PC-3 (cell line): ENCODE results near the gene BDKRB2.

Source experiments
- EZH2phosphoT487 ChIP-seq: fragments of 300-600 bp; sonication (generic); IDR thresholded peaks from 2 replicates; pipeline ENCODE4 v1.6.1; 2018; ENCODE audit warnings: mild to moderate bottlenecking, antibody characterized with exemption, low read length, borderline replicate concordance
- TF ChIP-seq, protein P1 (sequence below): fragments of 300-600 bp; sonication (generic); conservative IDR thresholded peaks from 2 replicates; pipeline ENCODE4 v1.5.1; 2017; ENCODE audit warnings: antibody characterized with exemption, low read depth, mild to moderate bottlenecking, low read length

DNA sequence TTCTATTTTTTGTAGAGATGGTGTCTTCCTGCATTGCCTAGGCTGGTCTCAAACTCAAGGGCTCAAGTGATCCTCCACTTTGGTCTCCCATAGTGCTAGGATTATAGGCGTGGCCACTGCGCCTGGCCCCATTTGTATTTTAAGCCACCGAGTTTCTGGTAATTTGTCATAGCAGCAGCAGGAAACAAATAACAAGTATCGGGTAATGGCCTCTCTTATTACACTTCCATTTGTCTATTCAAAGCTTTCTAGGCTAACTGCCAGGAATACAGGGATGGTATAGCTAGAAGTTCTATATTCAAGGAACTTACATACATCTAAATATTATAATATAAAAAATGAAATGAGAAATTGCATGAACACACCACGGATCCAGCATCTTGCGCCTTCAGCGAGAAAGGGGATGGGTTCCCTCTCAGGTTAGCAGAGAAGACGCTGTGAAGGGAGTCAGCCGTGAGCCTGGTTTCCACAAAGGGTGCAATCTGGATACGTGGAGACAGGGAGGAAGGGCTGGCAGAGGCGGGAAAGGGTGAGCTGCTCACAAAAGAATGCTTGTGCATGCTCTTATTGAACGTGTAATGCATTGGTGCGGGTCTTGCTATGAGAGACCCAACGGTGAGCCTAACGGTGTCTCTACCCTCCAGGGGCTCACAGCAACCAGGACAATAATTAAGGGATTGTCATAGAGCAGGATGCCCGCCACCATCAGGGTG is 60.9 kb downstream of the BDKRB2 start:
- TF ChIP-seq, protein P1, sequence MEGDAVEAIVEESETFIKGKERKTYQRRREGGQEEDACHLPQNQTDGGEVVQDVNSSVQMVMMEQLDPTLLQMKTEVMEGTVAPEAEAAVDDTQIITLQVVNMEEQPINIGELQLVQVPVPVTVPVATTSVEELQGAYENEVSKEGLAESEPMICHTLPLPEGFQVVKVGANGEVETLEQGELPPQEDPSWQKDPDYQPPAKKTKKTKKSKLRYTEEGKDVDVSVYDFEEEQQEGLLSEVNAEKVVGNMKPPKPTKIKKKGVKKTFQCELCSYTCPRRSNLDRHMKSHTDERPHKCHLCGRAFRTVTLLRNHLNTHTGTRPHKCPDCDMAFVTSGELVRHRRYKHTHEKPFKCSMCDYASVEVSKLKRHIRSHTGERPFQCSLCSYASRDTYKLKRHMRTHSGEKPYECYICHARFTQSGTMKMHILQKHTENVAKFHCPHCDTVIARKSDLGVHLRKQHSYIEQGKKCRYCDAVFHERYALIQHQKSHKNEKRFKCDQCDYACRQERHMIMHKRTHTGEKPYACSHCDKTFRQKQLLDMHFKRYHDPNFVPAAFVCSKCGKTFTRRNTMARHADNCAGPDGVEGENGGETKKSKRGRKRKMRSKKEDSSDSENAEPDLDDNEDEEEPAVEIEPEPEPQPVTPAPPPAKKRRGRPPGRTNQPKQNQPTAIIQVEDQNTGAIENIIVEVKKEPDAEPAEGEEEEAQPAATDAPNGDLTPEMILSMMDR: no peak
- no peak for TF ChIP-seq EZH2phosphoT487
